HG03571 (cell line): ENCODE results near the gene TPK1.
"Not testable (repeated sequence)": the region's sequence is repeated elsewhere in the genome, so short reads cannot be mapped to it uniquely, and the experiment has no call there.

ENCODE experiments used
- ATAC-seq: cut with Tn5 transposase; IDR thresholded peaks from one replicate; pipeline ENCODE4 v1.9.1; 2021; ENCODE audit not compliant: unreplicated experiment

TPK1 gene

GRCh38 chr7:144777889-144778288 is 58.0 kb downstream of the TPK1 start:
- not testable (repeated sequence) for ATAC-seq

- no peak for ATAC-seq
Observed at GRCh38 chr7:144777005-144777839, 58.6 kb downstream of the TPK1 start.

- no peak for ATAC-seq
Observed at GRCh38 chr7:144776447-144776846, 59.4 kb downstream of the TPK1 start.

GRCh38 chr7:144775749-144776148 is 60.1 kb downstream of the TPK1 start:
- no peak for ATAC-seq

DNA sequence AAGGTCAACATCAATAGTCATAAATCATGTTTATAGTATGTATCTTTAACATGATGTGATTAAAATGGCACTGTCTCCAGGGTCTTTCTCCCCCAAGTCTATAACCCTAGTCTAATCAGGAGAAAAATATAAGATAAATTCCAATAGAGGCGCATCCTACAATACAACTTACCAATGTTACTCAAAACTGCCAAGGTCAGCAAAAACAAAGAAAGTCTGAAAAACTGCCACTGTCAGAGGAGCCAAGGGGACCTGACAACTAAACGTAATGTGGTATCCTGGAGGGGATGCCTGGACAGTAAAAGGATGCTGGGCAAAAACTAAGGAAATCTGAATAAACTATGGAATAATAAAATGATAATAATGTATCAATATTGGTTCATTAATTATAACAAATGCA is 63.9 kb downstream of the TPK1 start:
- no peak for ATAC-seq

DNA sequence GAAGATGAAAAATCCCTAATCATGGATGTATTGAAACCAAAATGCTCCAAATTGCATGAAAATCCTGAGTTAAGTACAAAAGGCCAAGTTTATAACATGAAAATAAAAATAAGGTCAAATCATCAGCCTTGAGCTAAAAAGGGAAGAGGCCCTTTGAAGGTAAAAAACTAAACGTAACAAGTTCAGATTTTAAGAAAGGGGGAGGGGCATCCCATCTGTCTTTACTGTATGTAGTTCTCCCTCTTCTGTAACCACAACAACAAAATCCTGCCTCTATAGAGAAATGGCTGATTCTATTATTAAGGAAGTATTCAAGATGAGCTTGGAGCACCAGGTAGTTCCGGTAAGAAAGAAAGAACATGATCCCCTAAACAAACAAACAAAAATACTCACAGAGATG is 64.7 kb downstream of the TPK1 start:
- no peak for ATAC-seq

- ATAC-seq = no peak
Observed at GRCh38 chr7:144769352-144769751, 66.5 kb downstream of the TPK1 start.

DNA sequence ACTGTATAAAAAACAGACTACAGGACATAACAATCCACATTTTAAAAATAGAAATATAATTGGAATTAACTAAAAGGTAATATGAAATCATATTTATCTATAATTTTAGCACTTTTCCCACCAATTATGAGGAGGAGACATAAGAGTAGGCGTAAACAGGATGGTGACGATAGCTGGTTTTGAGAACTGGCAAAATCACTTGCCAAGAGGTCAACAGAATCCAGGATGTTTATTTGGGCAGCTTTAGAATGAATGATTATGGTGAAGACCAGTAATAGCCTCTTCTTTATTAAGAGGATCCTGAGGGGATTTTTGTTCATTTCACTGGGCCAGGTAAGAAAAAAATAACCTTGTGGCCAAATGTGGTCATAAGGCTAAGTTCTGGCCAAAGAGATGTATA is 67.2 kb downstream of the TPK1 start:
- ATAC-seq = no peak

- ATAC-seq = no peak
Observed at GRCh38 chr7:144763291-144763690, 72.6 kb downstream of the TPK1 start.

GRCh38 chr7:144762853-144763252 is 73.0 kb downstream of the TPK1 start:
- ATAC-seq = no peak

DNA sequence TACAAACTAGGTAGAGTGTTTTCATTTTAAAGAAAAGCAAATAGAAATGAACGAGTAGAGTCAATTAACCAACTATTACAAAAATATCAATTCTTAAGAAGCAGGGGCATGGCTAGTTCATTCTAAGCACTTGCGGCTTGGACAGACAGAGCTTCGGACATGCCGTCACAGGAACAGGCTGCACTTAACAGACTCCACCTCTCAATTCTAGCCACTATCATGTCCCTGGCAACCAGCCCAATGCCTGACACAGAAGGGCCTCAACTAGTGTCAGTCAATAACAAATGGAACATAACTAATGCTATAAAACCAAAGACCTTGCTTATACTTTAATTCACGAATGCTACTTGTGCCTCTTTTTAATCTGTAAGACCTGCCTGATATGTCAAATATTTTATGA is 74.4 kb downstream of the TPK1 start:
- ATAC-seq = no peak

- no peak for ATAC-seq
Observed at GRCh38 chr7:144759653-144760052, 76.2 kb downstream of the TPK1 start.

GRCh38 chr7:144747936-144748335 is 87.9 kb downstream of the TPK1 start:
- ATAC-seq = no peak

GRCh38 chr7:144738708-144739314 is 97.0 kb downstream of the TPK1 start:
- peak; percentile 89 for ATAC-seq

GRCh38 chr7:144738146-144738545 is 97.7 kb downstream of the TPK1 start:
- no peak for ATAC-seq

DNA sequence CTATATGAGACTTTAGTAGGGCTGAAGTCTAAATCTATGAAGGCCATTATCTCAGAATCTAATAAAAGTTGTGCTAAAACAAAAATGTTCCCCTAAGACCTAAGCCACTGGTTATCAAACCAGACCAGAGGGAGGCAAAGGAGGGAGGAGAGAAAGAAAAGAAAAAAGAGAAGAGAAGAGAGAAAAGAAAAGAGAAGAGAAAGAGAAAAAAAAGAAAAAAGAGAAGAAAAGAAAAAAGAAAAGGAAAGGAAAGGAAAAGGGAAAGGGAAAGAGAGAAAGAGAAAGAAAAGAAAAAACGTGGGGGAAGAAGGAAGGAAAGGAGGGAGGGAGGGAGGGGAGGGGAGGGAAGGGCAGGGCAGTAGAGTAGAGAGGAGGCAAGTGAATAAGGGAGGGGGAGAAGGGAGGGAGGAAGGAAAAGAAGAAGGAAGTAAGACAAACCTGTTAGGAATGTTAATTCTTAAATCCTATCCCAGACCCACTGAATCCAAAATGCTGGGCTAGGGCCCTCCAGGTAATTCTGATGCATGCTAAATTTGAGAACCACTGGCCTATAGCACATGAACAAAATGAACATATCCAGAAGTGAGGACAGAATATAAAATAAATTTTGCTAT is 98.9 kb downstream of the TPK1 start:
- no peak for ATAC-seq

DNA sequence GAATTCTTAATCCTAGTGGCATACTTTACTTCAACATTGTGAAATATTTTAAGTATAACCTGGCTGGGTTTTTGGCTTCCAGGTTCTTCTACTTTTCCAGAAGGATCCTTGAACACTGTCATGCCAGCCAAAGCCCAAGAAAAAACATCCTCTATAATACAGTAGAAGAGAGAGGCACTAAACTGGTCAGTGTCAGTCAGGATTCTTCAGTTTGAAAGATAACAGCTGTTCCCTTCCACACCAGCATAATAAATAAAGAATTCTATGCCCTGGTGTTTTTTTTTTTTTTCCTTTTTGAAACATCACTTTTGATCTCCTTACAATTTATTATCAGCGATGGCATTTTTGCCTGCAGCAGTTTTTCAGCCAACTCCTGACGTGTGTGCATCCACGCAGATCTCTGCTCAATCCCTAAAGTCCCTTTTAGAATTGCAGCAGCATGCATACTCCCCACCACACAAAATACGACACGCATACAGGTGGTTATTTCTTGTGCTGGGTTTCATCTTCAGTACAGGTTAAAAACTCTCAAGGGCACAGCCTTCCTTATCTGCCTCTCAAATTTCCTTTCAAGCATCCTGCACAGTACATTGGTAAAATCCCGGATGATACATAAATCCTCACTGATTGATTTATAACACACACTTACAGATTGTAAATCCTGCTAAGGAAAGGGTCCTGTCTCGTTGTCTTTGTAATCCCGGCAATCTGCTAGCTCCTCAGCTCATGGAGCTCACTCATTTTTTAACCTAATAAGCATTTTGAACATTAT is 100.2 kb downstream of the TPK1 start:
- no peak for ATAC-seq

GRCh38 chr7:144731661-144732351 is 104.0 kb downstream of the TPK1 start:
- no peak for ATAC-seq

DNA sequence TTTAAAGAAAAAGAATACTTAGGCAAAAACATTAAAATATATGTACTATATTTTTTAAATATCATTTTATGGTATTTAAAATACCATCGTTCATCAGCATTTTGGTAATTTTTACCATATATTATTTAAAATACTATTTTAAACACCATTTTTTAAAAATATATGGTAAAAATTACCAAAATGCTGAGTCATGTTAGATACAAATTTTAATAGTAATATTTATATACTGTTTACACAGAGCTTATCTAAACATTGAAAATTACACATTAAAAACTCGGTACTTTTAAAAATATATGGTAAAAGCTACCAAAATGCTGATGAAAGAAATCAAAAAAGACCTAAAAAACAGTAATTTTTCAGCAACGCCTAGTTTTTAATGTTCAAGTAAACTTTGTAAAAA is 105.6 kb downstream of the TPK1 start:
- ATAC-seq = no peak

DNA sequence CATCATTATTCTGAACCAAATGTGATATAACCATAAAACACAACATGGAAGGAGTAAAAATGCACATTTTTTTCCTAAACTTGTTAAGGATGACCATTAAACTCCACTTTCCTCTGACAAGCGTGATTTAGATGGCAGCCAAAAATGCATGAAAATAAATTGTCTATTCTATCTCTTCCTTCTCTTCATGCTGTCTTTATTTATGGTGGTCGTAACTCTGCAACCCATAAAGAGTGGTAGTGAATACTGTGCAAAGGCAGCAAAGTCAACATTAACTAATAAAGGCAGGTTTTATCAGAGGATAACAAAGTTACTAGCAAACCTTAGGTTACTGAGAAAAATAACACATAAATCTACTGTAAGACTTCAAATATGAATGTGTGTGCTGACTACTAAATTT is 106.6 kb downstream of the TPK1 start:
- no peak for ATAC-seq

DNA sequence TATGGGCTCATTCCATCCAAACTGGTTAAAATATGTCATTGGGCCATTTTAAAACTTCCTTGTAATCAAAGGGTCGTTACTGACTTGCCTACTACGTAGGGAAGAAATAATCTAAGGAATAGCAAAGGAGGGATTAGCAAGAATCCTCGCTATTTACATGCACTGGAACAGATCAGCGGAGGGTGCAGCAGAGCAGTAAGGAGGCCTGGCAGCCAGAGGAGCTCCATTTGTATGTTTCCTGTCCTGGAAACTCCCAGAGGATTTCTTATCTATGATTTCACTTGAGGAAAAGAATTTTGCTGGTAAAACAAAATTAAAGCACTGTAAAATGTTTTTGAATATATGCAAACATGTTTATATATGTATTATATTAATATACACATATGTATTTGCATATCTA is 107.3 kb downstream of the TPK1 start:
- no peak for ATAC-seq
